Ishikawa (cell line): ENCODE results near the gene SH2D7.

Experiments
- CEBPB ChIP-seq: IDR thresholded peaks from 2 replicates; pipeline ENCODE4 v1.6.1; 2012
- CREB1 ChIP-seq: IDR thresholded peaks from 2 replicates; pipeline ENCODE4 v1.6.1; 2012; ENCODE audit warnings: low read depth
- EGR1 ChIP-seq: IDR thresholded peaks from 2 replicates; pipeline ENCODE4 v1.6.1; 2012
- EP300 ChIP-seq: IDR thresholded peaks from 2 replicates; pipeline ENCODE4 v1.6.1; 2012; ENCODE audit warnings: borderline replicate concordance
- FOXM1 ChIP-seq: IDR thresholded peaks from 2 replicates; pipeline ENCODE4 v1.6.1; 2012; ENCODE audit warnings: low read depth, borderline replicate concordance
- NFIC ChIP-seq: IDR thresholded peaks from 2 replicates; pipeline ENCODE4 v1.6.1; 2012
- RAD21 ChIP-seq: IDR thresholded peaks from 2 replicates; pipeline ENCODE4 v1.6.1; 2012; ENCODE audit warnings: low read depth
- TAF1 ChIP-seq: IDR thresholded peaks from 2 replicates; pipeline ENCODE4 v1.6.1; 2012; ENCODE audit warnings: low read depth, mild to moderate bottlenecking
- TCF12 ChIP-seq: IDR thresholded peaks from 2 replicates; pipeline ENCODE4 v1.6.1; 2012; ENCODE audit warnings: low read depth
- YY1 ChIP-seq: IDR thresholded peaks from 2 replicates; pipeline ENCODE4 v1.6.1; 2012; ENCODE audit warnings: low read depth
- ZBTB7A ChIP-seq: IDR thresholded peaks from 2 replicates; pipeline ENCODE4 v1.6.1; 2012; ENCODE audit warnings: low read depth
- TF ChIP-seq, protein P1 (sequence below): IDR thresholded peaks from 2 replicates; pipeline ENCODE4 v1.6.1; 2012
- TF ChIP-seq, protein P2 (sequence below): IDR thresholded peaks from 2 replicates; pipeline ENCODE4 v1.6.1; 2012; ENCODE audit warnings: low read depth, mild to moderate bottlenecking
- TF ChIP-seq, protein P3 (sequence below): IDR thresholded peaks from 2 replicates; pipeline ENCODE4 v1.6.1; 2012

DNA sequence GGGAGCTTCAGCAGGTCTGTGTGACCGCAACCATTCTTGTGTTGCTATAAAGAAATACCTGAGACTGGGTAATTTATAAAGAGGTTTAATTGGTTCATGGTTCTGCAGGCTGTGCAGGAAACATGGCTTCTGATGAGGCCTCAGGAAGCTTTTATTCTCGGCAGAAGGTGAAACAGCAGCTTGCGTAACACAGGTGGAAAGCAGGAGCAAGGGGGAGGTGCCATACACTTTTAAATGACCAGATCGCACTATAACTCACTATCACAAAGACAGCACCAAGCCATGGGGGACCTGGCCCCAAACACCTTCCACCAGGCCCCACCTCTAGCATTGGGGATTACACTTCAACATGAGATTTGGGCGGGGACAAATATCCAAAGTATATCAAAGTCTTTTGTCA lies 47.2 kb downstream of the SH2D7 start:
- TF ChIP-seq EGR1, result no peak
- TF ChIP-seq, protein P1, sequence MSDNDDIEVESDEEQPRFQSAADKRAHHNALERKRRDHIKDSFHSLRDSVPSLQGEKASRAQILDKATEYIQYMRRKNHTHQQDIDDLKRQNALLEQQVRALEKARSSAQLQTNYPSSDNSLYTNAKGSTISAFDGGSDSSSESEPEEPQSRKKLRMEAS, result no peak
- no peak for TF ChIP-seq CREB1
- TF ChIP-seq RAD21, result no peak
- no peak for TF ChIP-seq TAF1
- TF ChIP-seq CEBPB, result peak; percentile 41; the same call in 1 of the 2 replicates
- TF ChIP-seq TCF12, result no peak
- TF ChIP-seq EP300, result no peak
- no peak for TF ChIP-seq NFIC
- TF ChIP-seq, protein P2, sequence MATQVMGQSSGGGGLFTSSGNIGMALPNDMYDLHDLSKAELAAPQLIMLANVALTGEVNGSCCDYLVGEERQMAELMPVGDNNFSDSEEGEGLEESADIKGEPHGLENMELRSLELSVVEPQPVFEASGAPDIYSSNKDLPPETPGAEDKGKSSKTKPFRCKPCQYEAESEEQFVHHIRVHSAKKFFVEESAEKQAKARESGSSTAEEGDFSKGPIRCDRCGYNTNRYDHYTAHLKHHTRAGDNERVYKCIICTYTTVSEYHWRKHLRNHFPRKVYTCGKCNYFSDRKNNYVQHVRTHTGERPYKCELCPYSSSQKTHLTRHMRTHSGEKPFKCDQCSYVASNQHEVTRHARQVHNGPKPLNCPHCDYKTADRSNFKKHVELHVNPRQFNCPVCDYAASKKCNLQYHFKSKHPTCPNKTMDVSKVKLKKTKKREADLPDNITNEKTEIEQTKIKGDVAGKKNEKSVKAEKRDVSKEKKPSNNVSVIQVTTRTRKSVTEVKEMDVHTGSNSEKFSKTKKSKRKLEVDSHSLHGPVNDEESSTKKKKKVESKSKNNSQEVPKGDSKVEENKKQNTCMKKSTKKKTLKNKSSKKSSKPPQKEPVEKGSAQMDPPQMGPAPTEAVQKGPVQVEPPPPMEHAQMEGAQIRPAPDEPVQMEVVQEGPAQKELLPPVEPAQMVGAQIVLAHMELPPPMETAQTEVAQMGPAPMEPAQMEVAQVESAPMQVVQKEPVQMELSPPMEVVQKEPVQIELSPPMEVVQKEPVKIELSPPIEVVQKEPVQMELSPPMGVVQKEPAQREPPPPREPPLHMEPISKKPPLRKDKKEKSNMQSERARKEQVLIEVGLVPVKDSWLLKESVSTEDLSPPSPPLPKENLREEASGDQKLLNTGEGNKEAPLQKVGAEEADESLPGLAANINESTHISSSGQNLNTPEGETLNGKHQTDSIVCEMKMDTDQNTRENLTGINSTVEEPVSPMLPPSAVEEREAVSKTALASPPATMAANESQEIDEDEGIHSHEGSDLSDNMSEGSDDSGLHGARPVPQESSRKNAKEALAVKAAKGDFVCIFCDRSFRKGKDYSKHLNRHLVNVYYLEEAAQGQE, result no peak
- TF ChIP-seq, protein P3, sequence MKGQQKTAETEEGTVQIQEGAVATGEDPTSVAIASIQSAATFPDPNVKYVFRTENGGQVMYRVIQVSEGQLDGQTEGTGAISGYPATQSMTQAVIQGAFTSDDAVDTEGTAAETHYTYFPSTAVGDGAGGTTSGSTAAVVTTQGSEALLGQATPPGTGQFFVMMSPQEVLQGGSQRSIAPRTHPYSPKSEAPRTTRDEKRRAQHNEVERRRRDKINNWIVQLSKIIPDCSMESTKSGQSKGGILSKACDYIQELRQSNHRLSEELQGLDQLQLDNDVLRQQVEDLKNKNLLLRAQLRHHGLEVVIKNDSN, result no peak
- no peak for TF ChIP-seq FOXM1
- no peak for TF ChIP-seq YY1
- TF ChIP-seq ZBTB7A, result no peak
